Measurements from ENCODE around the gene NTN1.

DNA sequence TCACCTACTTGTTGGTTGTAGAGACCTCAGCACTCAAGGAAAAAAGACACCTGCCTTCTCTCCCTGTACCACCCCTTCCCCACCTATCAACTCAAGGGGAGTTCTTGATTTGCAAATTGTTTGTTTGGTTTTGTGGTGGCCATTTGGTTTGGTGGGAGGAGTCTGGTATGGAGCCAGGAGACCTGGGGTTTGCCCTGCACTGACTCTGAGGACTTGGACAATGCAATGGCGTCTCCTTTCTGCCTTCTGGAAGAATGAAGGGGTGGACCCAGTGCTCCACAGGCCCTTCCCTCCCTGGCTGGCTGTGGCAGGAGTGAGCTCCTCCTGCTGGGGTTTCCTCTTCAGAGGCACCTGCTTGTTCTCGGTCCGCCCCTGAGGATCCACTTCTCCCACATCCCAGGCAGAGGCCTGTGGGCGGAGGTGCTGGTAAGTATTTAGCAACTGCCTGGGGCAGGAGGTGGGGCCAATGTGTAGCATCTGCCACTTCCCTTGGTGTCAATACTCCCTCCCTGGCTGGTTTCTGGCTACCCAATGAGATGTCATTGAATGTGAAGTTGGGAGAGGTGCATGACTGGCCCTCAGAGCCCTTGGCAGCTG, 164.5 kb downstream of the NTN1 start:
- TF ChIP-seq, protein P1, sequence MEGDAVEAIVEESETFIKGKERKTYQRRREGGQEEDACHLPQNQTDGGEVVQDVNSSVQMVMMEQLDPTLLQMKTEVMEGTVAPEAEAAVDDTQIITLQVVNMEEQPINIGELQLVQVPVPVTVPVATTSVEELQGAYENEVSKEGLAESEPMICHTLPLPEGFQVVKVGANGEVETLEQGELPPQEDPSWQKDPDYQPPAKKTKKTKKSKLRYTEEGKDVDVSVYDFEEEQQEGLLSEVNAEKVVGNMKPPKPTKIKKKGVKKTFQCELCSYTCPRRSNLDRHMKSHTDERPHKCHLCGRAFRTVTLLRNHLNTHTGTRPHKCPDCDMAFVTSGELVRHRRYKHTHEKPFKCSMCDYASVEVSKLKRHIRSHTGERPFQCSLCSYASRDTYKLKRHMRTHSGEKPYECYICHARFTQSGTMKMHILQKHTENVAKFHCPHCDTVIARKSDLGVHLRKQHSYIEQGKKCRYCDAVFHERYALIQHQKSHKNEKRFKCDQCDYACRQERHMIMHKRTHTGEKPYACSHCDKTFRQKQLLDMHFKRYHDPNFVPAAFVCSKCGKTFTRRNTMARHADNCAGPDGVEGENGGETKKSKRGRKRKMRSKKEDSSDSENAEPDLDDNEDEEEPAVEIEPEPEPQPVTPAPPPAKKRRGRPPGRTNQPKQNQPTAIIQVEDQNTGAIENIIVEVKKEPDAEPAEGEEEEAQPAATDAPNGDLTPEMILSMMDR (IDR thresholded peaks at IDR 0.05): no peak
- no peak for TF ChIP-seq POLR2A (IDR thresholded peaks at IDR 0.05)

All from ovary (tissue), 3 donors.